ENCODE results near the gene CTDSP2.
"Not testable (repeated sequence)": the region's sequence is repeated elsewhere in the genome, so short reads cannot be mapped to it uniquely, and the experiment has no call there.

The CTDSP2 gene

GRCh38 chr12:57881035-57881434 lies 34.5 kb upstream of the CTDSP2 start:
- not testable (repeated sequence) for DNase-seq

- no peak for DNase-seq
These were observed 31.3 kb upstream of the CTDSP2 start for GRCh38 chr12:57877876-57878275.

DNA sequence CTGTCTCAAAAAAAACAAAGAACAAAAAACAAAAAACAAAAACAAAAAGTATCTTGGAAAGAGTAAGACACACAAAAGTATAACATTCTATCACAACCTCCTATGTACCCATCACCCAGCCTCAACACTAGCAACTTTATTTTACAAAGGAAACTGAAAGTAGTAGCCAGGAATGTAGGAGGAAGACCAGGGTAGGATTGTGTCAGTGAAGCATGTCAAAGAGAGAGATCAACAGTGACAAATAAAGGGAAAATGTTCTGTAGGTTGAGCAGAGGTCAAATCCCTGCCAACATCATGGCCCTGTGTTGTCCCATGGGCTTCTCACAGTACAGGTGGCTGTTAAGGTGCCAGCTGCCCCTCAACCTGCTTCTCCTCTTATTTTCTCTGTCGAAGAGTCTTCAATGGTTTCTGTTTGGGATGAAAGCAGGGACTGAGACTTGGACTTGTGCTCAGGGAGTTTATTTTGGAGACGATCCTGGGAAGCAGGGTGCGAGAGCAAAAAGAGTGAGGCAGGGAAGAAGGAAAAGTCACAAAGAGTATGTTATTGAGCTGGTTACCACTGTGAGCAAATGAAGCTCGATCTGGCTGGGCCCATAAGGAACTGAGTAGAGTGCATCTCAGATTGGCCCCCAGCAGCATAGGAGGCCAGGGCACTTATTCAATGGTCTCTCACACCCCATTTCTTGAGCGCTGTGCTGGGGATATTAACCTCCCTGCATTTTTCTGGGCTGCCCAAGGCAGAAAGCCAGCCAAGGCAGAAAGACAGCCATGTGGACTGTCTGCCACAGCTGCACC lies 29.4 kb upstream of the CTDSP2 start:
- no peak for DNase-seq

- no peak for DNase-seq
These were observed 27.9 kb upstream of the CTDSP2 start for GRCh38 chr12:57874166-57875108.

DNA sequence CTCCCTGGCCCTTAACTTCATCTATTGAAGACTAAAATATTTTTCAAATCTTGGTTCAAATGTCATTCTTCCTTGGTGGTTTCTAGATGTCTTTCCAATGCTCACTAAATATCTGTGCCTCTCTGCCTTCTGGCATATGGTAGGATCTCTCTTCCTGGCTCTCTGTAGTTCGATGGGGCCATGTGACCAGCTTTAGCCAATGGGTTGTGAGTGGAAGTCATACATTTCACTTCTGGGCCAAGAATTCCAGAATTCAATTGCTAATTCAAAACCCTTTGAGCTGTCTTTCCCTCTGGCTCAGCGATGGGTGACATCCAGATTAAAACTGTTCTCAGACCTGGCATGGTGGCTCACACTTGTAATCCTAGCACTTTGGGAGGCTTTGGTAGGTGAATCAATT lies 25.8 kb upstream of the CTDSP2 start:
- no peak for DNase-seq

DNA sequence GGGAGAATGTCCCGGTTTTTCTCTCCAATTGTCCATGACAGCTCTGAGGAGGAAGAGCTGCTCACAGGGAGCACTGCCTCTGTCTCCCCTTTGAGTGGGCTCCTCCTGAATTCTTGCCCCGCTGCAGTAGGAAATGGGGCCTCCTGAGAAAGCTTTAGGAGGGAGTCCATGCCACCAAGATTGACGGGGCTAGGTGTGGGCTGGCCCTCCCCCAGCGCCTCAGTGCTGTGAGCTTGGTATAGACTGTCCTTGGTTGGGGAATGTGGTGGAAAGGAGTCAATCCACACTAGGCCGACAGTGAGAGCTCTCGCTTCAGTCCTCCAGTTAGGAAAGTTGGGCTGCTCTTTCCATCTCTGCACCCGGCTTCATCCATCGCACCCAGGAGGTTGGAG lies 23.4 kb upstream of the CTDSP2 start:
- DNase-seq, result no peak

GRCh38 chr12:57869298-57869926 lies 22.9 kb upstream of the CTDSP2 start:
- DNase-seq, result no peak

DNA sequence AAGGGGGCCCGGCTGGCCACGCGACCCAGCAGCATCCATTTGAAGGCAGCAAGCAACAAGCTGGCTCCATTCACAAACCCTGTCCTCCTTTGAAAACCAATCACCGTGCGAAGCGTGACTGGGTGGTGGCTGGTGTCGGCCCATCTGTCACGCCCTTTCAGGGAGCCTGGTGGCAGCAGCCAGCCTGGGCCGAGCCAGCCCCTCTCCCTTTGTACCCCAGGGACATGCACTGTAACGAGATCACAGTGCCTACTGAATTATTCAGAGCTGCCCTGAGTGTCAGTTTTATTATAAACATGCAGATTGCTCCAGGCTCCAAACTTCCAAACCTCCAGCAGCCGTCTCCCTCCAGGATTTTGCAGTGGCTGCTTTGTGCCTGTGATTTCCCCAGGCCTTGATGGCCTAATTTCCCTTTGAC lies 22.3 kb upstream of the CTDSP2 start:
- no peak for DNase-seq

DNA sequence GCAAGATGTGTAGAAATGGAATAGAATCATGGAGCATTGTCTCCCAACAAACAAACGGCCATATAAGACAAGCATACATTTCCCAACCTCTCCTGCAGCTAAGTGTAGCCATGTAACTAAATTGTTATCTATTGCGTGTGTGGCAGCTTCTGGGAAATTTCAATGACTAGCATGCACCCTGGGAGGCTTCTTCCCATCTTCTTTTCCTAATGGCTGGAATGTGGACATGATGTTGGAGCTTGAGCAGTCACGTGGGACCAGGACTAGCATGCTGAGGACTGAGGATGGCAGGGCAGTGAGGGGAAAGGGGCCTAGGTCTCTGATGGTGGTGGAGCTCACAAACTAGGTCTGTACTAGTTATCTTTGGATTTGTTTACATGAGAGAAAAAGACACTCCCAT lies 21.7 kb upstream of the CTDSP2 start:
- DNase-seq, result no peak

- DNase-seq, result no peak
These were observed 19.9 kb upstream of the CTDSP2 start for GRCh38 chr12:57866308-57867019.

- peak; percentile 42 for DNase-seq
These were observed 18.7 kb upstream of the CTDSP2 start for GRCh38 chr12:57865084-57865751.

DNA sequence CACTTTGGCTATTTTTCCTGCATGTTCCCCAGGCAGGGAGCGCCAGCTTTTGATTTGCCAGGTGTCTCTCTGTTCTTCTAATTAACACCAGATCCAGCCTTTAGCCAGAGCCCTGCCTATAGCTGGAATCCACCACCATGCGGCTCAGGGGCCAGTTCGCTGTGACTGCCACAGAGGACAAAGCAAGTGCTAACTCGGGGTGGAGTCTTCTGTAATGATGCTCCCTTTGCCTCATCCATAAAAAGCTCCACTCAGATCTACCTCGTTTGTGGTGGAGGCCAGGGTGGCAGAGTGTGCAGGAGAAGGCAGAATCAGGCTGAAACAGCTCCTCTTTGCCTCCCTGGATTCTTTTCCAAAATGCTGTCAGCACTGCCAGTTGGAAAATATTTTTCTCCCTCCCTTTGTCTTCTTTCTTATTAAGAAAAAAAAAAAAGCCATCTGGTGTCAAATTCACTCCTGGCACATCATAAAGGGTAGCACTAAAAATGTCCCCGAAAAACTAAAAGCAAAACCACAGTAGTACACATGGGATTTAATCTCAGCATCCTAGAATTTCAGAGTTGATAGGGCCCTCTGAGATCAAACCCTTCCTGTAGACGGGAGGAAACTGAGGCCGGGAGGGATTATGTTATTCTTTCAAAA lies 18.0 kb upstream of the CTDSP2 start:
- no peak for DNase-seq

DNA sequence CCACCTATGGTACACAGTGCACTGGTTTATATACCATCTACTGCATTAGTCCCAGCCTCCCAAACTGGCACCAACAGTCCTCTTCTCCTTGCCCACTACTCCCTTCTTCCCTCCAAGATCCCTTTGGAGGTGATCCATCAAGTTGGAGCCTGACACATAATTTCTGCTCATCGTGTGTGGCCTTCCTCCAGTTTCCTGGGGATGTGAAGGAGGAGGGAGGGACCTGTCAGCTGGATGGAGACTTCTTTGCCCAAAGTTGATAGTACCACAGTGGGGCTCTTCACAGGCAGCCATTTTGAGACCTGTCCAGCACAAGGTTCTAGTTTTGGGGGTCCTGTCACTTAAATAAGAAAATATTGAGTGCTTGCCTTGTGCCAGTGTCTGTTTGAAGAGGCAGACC lies 17.1 kb upstream of the CTDSP2 start:
- no peak for DNase-seq

- no peak for DNase-seq
These were observed 15.4 kb upstream of the CTDSP2 start for GRCh38 chr12:57861967-57862366.

DNA sequence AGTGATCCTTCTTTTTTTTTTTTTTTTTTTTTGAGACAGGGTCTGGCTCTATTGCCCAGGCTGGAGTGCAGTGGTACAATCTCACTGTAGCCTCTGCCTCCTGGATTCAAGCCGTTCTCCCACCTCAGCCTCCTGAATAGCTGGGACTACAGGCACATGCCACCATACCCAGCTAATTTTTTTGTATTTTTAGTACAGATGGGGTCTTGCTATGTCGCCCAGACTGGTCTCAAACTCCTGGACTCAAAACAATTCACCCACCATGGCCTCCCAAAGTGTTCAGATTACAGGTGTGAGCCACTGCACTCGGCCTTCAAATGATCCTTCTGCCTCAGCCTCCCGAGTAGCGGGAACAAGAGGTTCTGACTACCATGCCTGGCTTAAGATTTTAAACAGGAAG lies 14.4 kb upstream of the CTDSP2 start:
- DNase-seq, result not testable (repeated sequence)

GRCh38 chr12:57859121-57859520 lies 12.6 kb upstream of the CTDSP2 start:
- DNase-seq, result no peak

- DNase-seq, result not testable (repeated sequence)
These were observed 11.6 kb upstream of the CTDSP2 start for GRCh38 chr12:57858123-57858522.

- DNase-seq, result no peak
These were observed 8.4 kb upstream of the CTDSP2 start for GRCh38 chr12:57854965-57855364.

- DNase-seq, result no peak
These were observed 7.5 kb upstream of the CTDSP2 start for GRCh38 chr12:57853864-57854556.

DNA sequence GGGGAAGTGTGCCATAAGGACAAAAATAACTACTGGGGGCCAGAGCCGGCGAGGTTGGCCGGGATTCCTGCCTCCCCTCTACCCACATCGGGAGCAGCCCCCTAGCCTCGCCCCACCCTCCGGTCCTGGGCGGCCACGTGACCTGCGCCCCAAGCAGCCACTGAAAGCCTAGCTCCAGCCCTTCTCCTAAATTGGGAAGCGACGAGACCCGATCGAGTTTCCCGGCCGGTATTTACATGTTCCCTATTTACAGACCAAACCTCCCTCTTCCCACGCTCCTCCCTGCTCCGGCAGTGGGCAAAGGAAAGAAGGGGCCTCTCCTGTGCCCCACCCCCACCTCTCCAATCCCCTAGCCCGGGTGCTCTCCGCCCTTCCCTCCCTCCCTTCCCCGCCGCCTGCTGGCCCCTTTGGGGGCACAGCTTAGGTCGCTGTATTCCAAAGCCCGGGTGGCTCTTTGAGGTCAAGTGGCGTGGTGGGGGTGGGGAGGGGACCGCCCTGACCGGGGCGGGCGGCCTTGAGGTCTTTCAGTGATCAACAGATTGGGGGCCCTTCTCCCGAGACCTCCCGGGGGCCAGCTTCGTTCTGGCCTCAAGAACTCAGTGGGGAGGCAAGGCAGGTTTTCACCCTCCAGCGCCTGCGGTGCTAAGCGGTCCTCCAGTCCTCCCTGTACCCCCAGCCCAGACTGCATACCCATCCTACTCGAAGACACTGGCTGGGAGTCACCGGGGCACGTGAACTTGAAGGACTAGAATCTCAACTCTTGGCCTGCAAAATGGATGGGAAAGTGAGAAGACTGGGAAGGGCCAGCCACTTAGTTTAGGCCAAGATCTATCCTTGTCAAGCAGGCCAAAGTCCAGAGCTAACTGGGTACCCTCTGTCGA lies 6.3 kb upstream of the CTDSP2 start:
- DNase-seq, result no peak

Measured in activated effector memory CD4-positive, alpha-beta T cell treated with Interleukin-2 at 50 U/mL for 16 hours (primary cell).